ENCODE results near the gene TMA16. TPM values are rescaled to one million over a fixed set of nuclear protein-coding genes. Genes with fewer than 3 reads are reported as not detected.

TMA16 gene
- total and polyA plus RNA-seq, 2 of the 13 experiments (the other 11 are each of a cell fraction or from before 2014, with no cell fraction given) = 8.1 to 52.5 TPM

DNA sequence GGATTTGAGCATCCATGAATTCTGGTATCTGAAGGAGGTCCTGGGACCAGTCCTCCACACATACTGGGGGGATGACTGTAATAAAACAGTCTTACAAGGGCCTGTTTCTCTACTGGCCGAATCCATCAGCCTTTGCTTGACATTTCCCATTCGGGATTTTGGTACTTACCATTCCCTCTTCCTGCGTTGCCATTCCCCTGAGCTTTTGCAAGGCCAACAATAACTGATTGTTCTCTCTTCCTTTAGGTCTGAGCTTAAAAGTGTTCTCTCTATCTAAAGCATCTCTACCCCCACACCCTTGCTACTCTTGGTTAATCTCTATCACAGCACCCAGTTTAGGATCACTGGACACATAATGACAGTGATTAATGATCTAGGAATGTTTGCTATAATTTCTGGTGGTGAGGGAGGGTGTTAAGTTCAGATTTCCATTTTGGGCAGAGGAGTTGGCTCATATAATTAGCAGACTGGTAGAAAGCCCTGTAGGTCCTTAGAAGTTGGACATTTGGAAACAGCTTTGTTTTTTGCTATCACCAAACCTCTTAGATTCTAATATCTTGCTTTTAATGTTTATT, 29.4 kb downstream of the TMA16 start:
- WGBS (ENCODE audit: low lambda C conversion rate) = 94% methylated on average over 3 of the region's 3 CpGs
- Histone ChIP-seq H3K9me3 (ENCODE audit: low read length) (no peaks in the 10 kb centered on the region), H3K4me2 (ENCODE audit: low read depth, low read length) (no peak overlapping the region), H3K79me2 (ENCODE audit: insufficient read depth, low read length) (no peaks in the 10 kb centered on the region), H2AFZ (ENCODE audit: low read length) (no peak overlapping the region), H3K4me1 (ENCODE audit: insufficient read depth, low read length) (no peaks in the 10 kb centered on the region), H4K20me1 (ENCODE audit: insufficient read depth, low read length) (no peaks in the 10 kb centered on the region), H3K4me3 (replicated peaks in 1 of 3; ENCODE audit: insufficient read depth in 1 of 3, low read depth in 2 of 3, low read length in 3 of 3) (no peak overlapping the region), H3K36me3 (replicated peaks in 1 of 2; ENCODE audit: control insufficient read depth in 1 of 2, insufficient read depth in 2 of 2, low read length in 2 of 2) (peaks cover 7 to 40% of the 10 kb centered on the region in 2 experiments; a peak in 4 of 5 replicates), H3K9ac (ENCODE audit: insufficient read depth, low read depth, low read length) (no peak overlapping the region), H3K27ac (ENCODE audit: extremely low read length, insufficient read depth, low read length) (no peak overlapping the region), H3K27me3 (ENCODE audit: control insufficient read depth in 1 of 2, insufficient read depth in 2 of 2, low read length in 2 of 2) (no peaks in the 10 kb centered on the region)
- in situ Hi-C loops (cut with HindIII; ENCODE audit: extremely low pct_ligation_motif_present, low pct_unique_long_range_greater_than_20kb) = no loop called here
- no peak for FAIRE-seq
- no peak for DNase-seq (ENCODE audit: low spot score)
- ATAC-seq = no peak
- no TSS peak for BruUV-seq (replicated peaks)
- POLR2A ChIA-PET = no interaction called here
- CTCF ChIA-PET (ENCODE audit: low intra/inter-chr PET ratio, low total read pairs) = no interaction called here
- no peak for TF ChIP-seq MBNL3 (CRISPR knock-in tag; conservative IDR thresholded peaks at IDR 0.05)
- no peak for TF ChIP-seq ZNF253 (CRISPR knock-in tag; IDR thresholded peaks at IDR 0.05; ENCODE audit: borderline replicate concordance)
- TF ChIP-seq TAF1 (CRISPR knock-in tag; IDR thresholded peaks at IDR 0.05) = no peak
- TF ChIP-seq, protein P1, sequence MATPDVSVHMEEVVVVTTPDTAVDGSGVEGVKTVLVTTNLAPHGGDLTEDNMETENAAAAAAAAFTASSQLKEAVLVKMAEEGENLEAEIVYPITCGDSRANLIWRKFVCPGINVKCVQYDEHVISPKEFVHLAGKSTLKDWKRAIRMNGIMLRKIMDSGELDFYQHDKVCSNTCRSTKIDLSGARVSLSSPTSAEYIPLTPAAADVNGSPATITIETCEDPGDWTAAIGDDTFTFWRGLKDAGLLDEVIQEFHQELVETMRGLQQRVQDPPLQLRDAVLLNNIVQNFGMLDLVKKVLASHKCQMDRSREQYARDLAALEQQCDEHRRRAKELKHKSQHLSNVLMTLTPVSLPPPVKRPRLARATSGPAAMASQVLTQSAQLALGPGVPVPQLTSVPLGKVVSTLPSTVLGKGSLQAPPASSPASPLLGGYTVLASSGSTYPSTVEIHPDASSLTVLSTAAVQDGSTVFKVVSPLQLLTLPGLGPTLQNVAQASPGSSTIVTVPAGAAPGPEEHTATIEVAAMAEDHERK (CRISPR knock-in tag; IDR thresholded peaks at IDR 0.05; ENCODE audit: low read depth) = no peak
- no peak for TF ChIP-seq ZNF724P (CRISPR knock-in tag; IDR thresholded peaks at IDR 0.05; ENCODE audit: borderline replicate concordance)
- TF ChIP-seq ZNF101 (CRISPR knock-in tag; IDR thresholded peaks at IDR 0.05; ENCODE audit: borderline replicate concordance, low read depth) = no peak
- no peak for TF ChIP-seq ZEB1 (IDR thresholded peaks at IDR 0.05; ENCODE audit: insufficient replicate concordance, low read depth)
- TF ChIP-seq ZNF468 (CRISPR knock-in tag; IDR thresholded peaks at IDR 0.05) = no peak
- no peak for TF ChIP-seq ZFYVE20 (CRISPR knock-in tag; IDR thresholded peaks at IDR 0.05; ENCODE audit: borderline replicate concordance, low read depth)
- no peak for TF ChIP-seq KLF12 (CRISPR knock-in tag; IDR thresholded peaks at IDR 0.05; ENCODE audit: borderline replicate concordance)
- no peak for TF ChIP-seq AHR (CRISPR knock-in tag; IDR thresholded peaks at IDR 0.05)
- no peak for TF ChIP-seq ETV5 (CRISPR knock-in tag; IDR thresholded peaks at IDR 0.05; ENCODE audit: borderline replicate concordance)
- TF ChIP-seq STAG1 (CRISPR knock-in tag; IDR thresholded peaks at IDR 0.05) = no peak
- TF ChIP-seq ZNF720 (CRISPR knock-in tag; IDR thresholded peaks at IDR 0.05) = no peak
- no peak for TF ChIP-seq MEIS1 (CRISPR knock-in tag; IDR thresholded peaks at IDR 0.05; ENCODE audit: borderline replicate concordance)
- no peak for TF ChIP-seq TCF12 (IDR thresholded peaks at IDR 0.05)
- no peak for TF ChIP-seq TCF12 (CRISPR knock-in tag; IDR thresholded peaks at IDR 0.05)
- TF ChIP-seq ZNF670 (CRISPR knock-in tag; IDR thresholded peaks at IDR 0.05; ENCODE audit: borderline replicate concordance) = no peak
- no peak for TF ChIP-seq MEIS2 (CRISPR knock-in tag; IDR thresholded peaks at IDR 0.05)
- TF ChIP-seq NFATC3 (CRISPR knock-in tag; IDR thresholded peaks at IDR 0.05) = no peak
- intact Hi-C loops (cut with micrococcal nuclease; ENCODE audit: unreplicated experiment) = no loop called here

Measured in HepG2 (cell line).